Liver (tissue), 9 donors: ENCODE data around the gene FRMPD1. TPM values are rescaled to one million over a fixed set of nuclear protein-coding genes. Genes with fewer than 3 reads are reported as not detected.

Experiments
- DNase-seq: peaks from one replicate; pipeline ENCODE4 v3.0.0-alpha.2; 2017; ENCODE audit warnings: low spot score
- H3K27ac ChIP-seq, 2 donors: one replicate each; pipeline ENCODE4 v1.7.0; 2013; ENCODE audit warnings: inconsistent platforms in 2 of 2, low read length in 2 of 2, control low read depth in 1 of 2, low read depth in 1 of 2, mild to moderate bottlenecking in 1 of 2
- H3K27me3 ChIP-seq, 4 donors: one replicate each; pipeline versions ENCODE4 v1.6.1 to v1.7.0; 2013; ENCODE audit warnings: low read length in 3 of 4, inconsistent platforms in 1 of 4, mild to moderate bottlenecking in 1 of 4, moderate library complexity in 1 of 4; ENCODE audit not compliant: control insufficient read depth in 4 of 4, insufficient read depth in 4 of 4
- H3K36me3 ChIP-seq, 4 donors: one replicate each; pipeline versions ENCODE4 v1.6.1 to v1.7.0; 2013; ENCODE audit warnings: low read length in 3 of 4, mild to moderate bottlenecking in 3 of 4, low read depth in 1 of 4, moderate library complexity in 1 of 4; ENCODE audit not compliant: control insufficient read depth in 4 of 4, insufficient read depth in 3 of 4
- H3K4me1 ChIP-seq, 4 donors: one replicate each; pipeline versions ENCODE4 v1.6.1 to v1.7.0; 2013; ENCODE audit warnings: low read length in 3 of 4, mild to moderate bottlenecking in 3 of 4, moderate library complexity in 1 of 4; ENCODE audit not compliant: control insufficient read depth in 4 of 4, insufficient read depth in 4 of 4
- H3K4me3 ChIP-seq, 3 donors: one replicate each; pipeline versions ENCODE4 v1.6.1 to v1.7.0; 2013; ENCODE audit warnings: low read length in 3 of 3, control low read depth in 1 of 3, low read depth in 1 of 3, mild to moderate bottlenecking in 1 of 3
- H3K9ac ChIP-seq, 2 donors: one replicate each; pipeline ENCODE4 v1.7.0; 2013; ENCODE audit warnings: low read length in 2 of 2, mild to moderate bottlenecking in 2 of 2, moderate library complexity in 2 of 2, control low read depth in 1 of 2, low read depth in 1 of 2
- H3K9me3 ChIP-seq, 4 donors: one replicate each; pipeline versions ENCODE4 v1.6.1 to v1.7.0; 2013; ENCODE audit warnings: low read length in 3 of 4; ENCODE audit not compliant: control insufficient read depth in 4 of 4
- CTCF ChIP-seq: fragments of 150-350 bp; IDR thresholded peaks from 2 replicates; pipeline ENCODE4 v1.5.1; 2017; ENCODE audit warnings: improper control_type of control experiment, low read depth, low read length; ENCODE audit not compliant: missing input control
- FOXA2 ChIP-seq: IDR thresholded peaks from 2 replicates; pipeline ENCODE4 v1.6.1; 2016; ENCODE audit warnings: antibody characterized with exemption
- GABPA ChIP-seq, 2 donors: IDR thresholded peaks in 1 of 2; conservative IDR thresholded peaks in 1 of 2; 2 replicates each; pipeline ENCODE4 v1.6.1; 2016; ENCODE audit warnings: antibody characterized with exemption in 2 of 2, mild to moderate bottlenecking in 1 of 2, moderate library complexity in 1 of 2
- HNF4G ChIP-seq: IDR thresholded peaks from 2 replicates; pipeline ENCODE4 v1.6.1; 2016; ENCODE audit warnings: antibody characterized with exemption
- JUND ChIP-seq, 2 donors: IDR thresholded peaks; 2 replicates each; pipeline ENCODE4 v1.6.1; 2016; ENCODE audit warnings: antibody characterized with exemption in 2 of 2
- RAD21 ChIP-seq, 2 donors: IDR thresholded peaks; 2 replicates each; pipeline ENCODE4 v1.6.1; 2016; ENCODE audit warnings: antibody characterized with exemption in 2 of 2, mild to moderate bottlenecking in 2 of 2
- RXRA ChIP-seq, 2 donors: IDR thresholded peaks; 2 replicates each; pipeline ENCODE4 v1.6.1; 2017 to 2018; ENCODE audit warnings: antibody characterized with exemption in 2 of 2, mild to moderate bottlenecking in 1 of 2
- TAF1 ChIP-seq: conservative IDR thresholded peaks from 2 replicates; pipeline ENCODE4 v1.6.1; 2016; ENCODE audit warnings: antibody characterized with exemption, mild to moderate bottlenecking
- WGBS: extraction: QIAGEN DNeasy Blood & Tissue Kit; methylation state at CpG from one replicate; pipeline ENCODE4 v1.1.7; 2013; 5-methylcytosine and 5-hydroxymethylcytosine counted together
- polyA plus RNA-seq, 2 donors: library from polyadenylated mRNA; stranded (reverse) in 1 of 2; unstranded in 1 of 2; fragments of 200-250 nt in 1 of 2; fragments of >200 nt in 1 of 2; fragmentation: Nextera tagmentation in 1 of 2; extraction: Ambion mirVana in 1 of 2; gene quantifications; one replicate each; pipeline versions ENCODE4 v1.2.1 to v1.2.3, GENCODE V29; 2013 to 2015
- total RNA-seq, 2 donors: library from RNA; depleted of rRNA; stranded (reverse); fragments of >200 nt; gene quantifications; one replicate each; pipeline ENCODE4 v1.2.3, GENCODE V29; 2014
- TF ChIP-seq, protein P1 (sequence below): IDR thresholded peaks from 2 replicates; pipeline ENCODE4 v1.6.1; 2016; ENCODE audit warnings: antibody characterized with exemption, mild to moderate bottlenecking
- TF ChIP-seq, protein P2 (sequence below): IDR thresholded peaks from 2 replicates; pipeline ENCODE4 v1.6.1; 2016; ENCODE audit warnings: antibody characterized with exemption
- donor health status: healthy.
- donor health status: healthy.
- donor health status: healthy.
- donor health status: healthy.
- donor health status: healthy.

The FRMPD1 gene
- total and polyA plus RNA-seq, 4 donors = 0.06 to 1.8 (median 0.17) TPM

DNA sequence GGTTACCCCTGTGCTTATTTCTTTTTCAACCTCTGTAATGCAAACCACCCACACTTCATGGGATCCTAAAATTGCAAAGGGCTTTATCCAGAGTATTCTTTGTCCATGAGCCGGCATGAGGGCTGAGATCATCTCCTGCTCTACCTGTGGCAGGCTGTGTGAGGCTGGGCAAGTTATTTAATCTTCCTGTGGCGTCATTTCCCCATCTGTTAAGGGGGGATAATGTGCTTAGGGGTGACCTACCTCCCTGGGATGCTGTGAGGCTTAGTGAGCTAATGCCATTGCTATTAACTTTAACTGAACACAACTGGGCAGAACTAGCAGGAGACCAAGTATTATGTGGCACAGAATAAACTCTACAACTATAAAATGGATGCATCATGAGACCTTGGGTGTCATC is 17.0 kb downstream of the FRMPD1 start:
- no peak overlapping the region for H3K27ac ChIP-seq
- H3K4me3 ChIP-seq = no peak overlapping the region
- TF ChIP-seq HNF4G = no peak
- no peak for TF ChIP-seq RAD21 (IDR thresholded peaks at IDR 0.05)
- DNase-seq = no peak
- no peaks in the 10 kb centered on the region for H3K36me3 ChIP-seq
- no peaks in the 10 kb centered on the region for H3K27me3 ChIP-seq
- 84% methylated on average over 2 of the region's 2 CpGs for WGBS
- no peaks in the 10 kb centered on the region for H3K4me1 ChIP-seq
- H3K9ac ChIP-seq = no peak overlapping the region
- no peaks in the 10 kb centered on the region for H3K9me3 ChIP-seq

DNA sequence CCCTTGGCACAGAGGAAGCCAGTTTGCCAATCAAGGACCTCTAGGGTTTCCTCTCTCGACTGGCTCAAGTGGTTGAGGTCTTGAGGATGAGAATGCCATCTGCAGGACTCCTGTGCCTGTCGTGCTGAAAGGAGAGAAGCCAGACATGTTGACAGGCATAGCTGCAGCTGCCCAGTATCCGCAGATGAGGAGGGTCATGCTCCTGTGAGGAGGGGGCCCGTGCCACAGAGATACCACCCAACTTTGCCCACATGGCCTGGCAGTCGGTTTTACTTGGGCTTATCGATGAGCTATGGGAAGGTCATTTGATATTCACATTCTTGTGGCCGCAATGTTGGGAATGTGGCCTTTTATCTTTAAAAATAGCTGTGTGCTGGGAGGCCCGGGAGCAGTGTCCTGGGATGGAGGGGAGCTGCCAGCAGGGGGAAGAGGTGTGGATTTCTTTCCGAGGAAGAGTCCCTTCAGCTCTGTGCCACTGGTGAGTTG is 17.4 kb downstream of the FRMPD1 start:
- 54% methylated on average over 9 of the region's 9 CpGs for WGBS
- no peaks in the 10 kb centered on the region for H3K27me3 ChIP-seq
- no peak overlapping the region for H3K9ac ChIP-seq

DNA sequence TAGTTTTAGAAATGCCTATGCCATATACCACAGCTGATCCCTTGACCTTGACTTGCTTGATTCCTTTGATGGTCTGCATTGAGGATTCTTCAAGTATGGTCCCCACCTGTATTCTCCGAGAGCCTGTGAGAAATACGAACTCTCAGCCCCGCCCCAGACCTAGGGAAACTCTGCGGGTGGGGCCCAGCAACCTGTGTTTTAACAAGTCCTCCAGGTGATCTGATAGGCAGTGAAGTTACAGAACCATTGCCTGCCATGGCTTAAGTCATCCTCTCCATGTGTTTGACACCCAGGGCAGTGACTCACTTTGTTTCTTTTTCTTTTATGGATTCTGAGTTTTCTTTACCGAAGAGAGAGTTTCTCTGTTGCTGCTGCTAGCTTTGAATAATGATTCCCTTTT is 18.5 kb downstream of the FRMPD1 start:
- no peaks in the 10 kb centered on the region for H3K27me3 ChIP-seq
- H3K9ac ChIP-seq = no peak overlapping the region
- no peak for TF ChIP-seq RXRA (IDR thresholded peaks at IDR 0.05)
- TF ChIP-seq, protein P1, sequence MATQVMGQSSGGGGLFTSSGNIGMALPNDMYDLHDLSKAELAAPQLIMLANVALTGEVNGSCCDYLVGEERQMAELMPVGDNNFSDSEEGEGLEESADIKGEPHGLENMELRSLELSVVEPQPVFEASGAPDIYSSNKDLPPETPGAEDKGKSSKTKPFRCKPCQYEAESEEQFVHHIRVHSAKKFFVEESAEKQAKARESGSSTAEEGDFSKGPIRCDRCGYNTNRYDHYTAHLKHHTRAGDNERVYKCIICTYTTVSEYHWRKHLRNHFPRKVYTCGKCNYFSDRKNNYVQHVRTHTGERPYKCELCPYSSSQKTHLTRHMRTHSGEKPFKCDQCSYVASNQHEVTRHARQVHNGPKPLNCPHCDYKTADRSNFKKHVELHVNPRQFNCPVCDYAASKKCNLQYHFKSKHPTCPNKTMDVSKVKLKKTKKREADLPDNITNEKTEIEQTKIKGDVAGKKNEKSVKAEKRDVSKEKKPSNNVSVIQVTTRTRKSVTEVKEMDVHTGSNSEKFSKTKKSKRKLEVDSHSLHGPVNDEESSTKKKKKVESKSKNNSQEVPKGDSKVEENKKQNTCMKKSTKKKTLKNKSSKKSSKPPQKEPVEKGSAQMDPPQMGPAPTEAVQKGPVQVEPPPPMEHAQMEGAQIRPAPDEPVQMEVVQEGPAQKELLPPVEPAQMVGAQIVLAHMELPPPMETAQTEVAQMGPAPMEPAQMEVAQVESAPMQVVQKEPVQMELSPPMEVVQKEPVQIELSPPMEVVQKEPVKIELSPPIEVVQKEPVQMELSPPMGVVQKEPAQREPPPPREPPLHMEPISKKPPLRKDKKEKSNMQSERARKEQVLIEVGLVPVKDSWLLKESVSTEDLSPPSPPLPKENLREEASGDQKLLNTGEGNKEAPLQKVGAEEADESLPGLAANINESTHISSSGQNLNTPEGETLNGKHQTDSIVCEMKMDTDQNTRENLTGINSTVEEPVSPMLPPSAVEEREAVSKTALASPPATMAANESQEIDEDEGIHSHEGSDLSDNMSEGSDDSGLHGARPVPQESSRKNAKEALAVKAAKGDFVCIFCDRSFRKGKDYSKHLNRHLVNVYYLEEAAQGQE = no peak
- no peak for TF ChIP-seq CTCF
- DNase-seq = no peak
- H3K9me3 ChIP-seq = no peaks in the 10 kb centered on the region
- WGBS = 76% methylated on average over 5 of the region's 5 CpGs
- H3K27ac ChIP-seq = no peak overlapping the region
- no peak overlapping the region for H3K4me3 ChIP-seq
- H3K36me3 ChIP-seq = no peaks in the 10 kb centered on the region
- no peaks in the 10 kb centered on the region for H3K4me1 ChIP-seq

More for the DNA sequence above, 17.4 kb downstream of the FRMPD1 start:
- Histone ChIP-seq H3K4me1 (no peaks in the 10 kb centered on the region), H3K9me3 (no peaks in the 10 kb centered on the region), H3K4me3 (no peak overlapping the region), H3K27ac (no peak overlapping the region), H3K36me3 (no peaks in the 10 kb centered on the region)
- DNase-seq = no peak
- TF ChIP-seq JUND (IDR thresholded peaks at IDR 0.05) (no peak), GABPA (IDR thresholded peaks at IDR 0.05 in 1 of 2, conservative IDR thresholded peaks at IDR 0.05 in 1 of 2) (no peak), TAF1 (no peak), FOXA2 (no peak)
- TF ChIP-seq, protein P2, sequence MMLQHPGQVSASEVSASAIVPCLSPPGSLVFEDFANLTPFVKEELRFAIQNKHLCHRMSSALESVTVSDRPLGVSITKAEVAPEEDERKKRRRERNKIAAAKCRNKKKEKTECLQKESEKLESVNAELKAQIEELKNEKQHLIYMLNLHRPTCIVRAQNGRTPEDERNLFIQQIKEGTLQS = no peak
